Keratinocyte (primary cell): ENCODE results near the gene IDH3A.

ENCODE experiments used
- CTCF ChIP-seq, 3 experiments: IDR thresholded peaks in 1 of 3; conservative IDR thresholded peaks in 1 of 3; optimal IDR thresholded peaks in 1 of 3; 2 replicates in 2 of 3; 3 replicates in 1 of 3; pipeline versions ENCODE3 to v1.5.1; 2011; ENCODE audit warnings: low read length in 3 of 3, mild to moderate bottlenecking in 3 of 3, moderate library complexity in 2 of 3, control low read depth in 1 of 3, inconsistent platforms in 1 of 3; ENCODE audit not compliant: insufficient read depth in 2 of 3; ENCODE audit errors: extremely low read depth in 1 of 3
- EZH2 ChIP-seq: IDR thresholded peaks from one replicate; pipeline ENCODE4 v1.6.1; 2012; ENCODE audit warnings: inconsistent platforms, mild to moderate bottlenecking, low read length, moderate library complexity

- no peak for TF ChIP-seq CTCF (optimal IDR thresholded peaks at IDR 0.05 in 1 of 3, IDR thresholded peaks at IDR 0.05 in 1 of 3, conservative IDR thresholded peaks at IDR 0.05 in 1 of 3; ENCODE audit: extremely low read depth in 1 of 3, insufficient read depth in 2 of 3, low read length in 3 of 3)
- TF ChIP-seq EZH2: no peak
Observed at GRCh38 chr15:78154955-78155354, 5.8 kb downstream of the IDH3A start.
